MM.1S (cell line): ENCODE results near the gene PPM1H.

Source experiments
- DNase-seq: peaks from one replicate; pipeline ENCODE4 v3.0.0-alpha.2; 2015
- H2AFZ ChIP-seq: fragments of 300-600 bp; sonication (generic); 2 replicates; pipeline ENCODE4 v1.6.0; 2016; ENCODE audit warnings: antibody characterized with exemption, low read length
- H3F3A ChIP-seq: fragments of 300-600 bp; sonication (generic); 2 replicates; pipeline ENCODE4 v1.6.1; 2016; ENCODE audit warnings: mild to moderate bottlenecking, antibody characterized with exemption, low read length, moderate library complexity, mixed read lengths; ENCODE audit not compliant: insufficient read depth
- H3K27ac ChIP-seq: fragments of 300-600 bp; sonication (generic); 2 replicates; pipeline ENCODE4 v1.5.1; 2016; ENCODE audit warnings: mild to moderate bottlenecking, low read length
- H3K27me3 ChIP-seq: fragments of 300-600 bp; sonication (generic); replicated peaks from 2 replicates; pipeline ENCODE4 v1.6.0; 2016; ENCODE audit warnings: low read length; ENCODE audit not compliant: insufficient read depth
- H3K36me3 ChIP-seq: fragments of 300-600 bp; sonication (generic); replicated peaks from 2 replicates; pipeline ENCODE4 v1.6.1; 2016; ENCODE audit warnings: mild to moderate bottlenecking, low read length, mixed read lengths; ENCODE audit not compliant: insufficient read depth
- H3K4me1 ChIP-seq: fragments of 300-600 bp; sonication (generic); 2 replicates; pipeline ENCODE4 v1.6.1; 2016; ENCODE audit warnings: low read length, mixed read lengths
- H3K4me2 ChIP-seq: fragments of 300-600 bp; sonication (generic); 2 replicates; pipeline ENCODE4 v1.6.0; 2016; ENCODE audit warnings: low read depth, low read length
- H3K4me3 ChIP-seq: fragments of 300-600 bp; sonication (generic); 2 replicates; pipeline ENCODE4 v1.5.1; 2016; ENCODE audit warnings: low read length, mixed read lengths
- H3K79me2 ChIP-seq: fragments of 300-600 bp; sonication (generic); 2 replicates; pipeline ENCODE4 v1.6.1; 2016; ENCODE audit warnings: mixed run types, low read length, mixed read lengths
- H3K9ac ChIP-seq: fragments of 300-600 bp; sonication (generic); 2 replicates; pipeline ENCODE4 v1.6.1; 2016; ENCODE audit warnings: low read length, mixed read lengths
- H3K9me2 ChIP-seq: fragments of 300-600 bp; sonication (generic); replicated peaks from 2 replicates; pipeline ENCODE4 v1.6.1; 2016; ENCODE audit warnings: mild to moderate bottlenecking, low read length, mixed read lengths; ENCODE audit not compliant: insufficient read depth
- H3K9me3 ChIP-seq: fragments of 300-600 bp; sonication (generic); replicated peaks from 2 replicates; pipeline ENCODE4 v1.6.1; 2016; ENCODE audit warnings: mild to moderate bottlenecking, low read length, mixed read lengths; ENCODE audit not compliant: insufficient read depth
- H4K20me1 ChIP-seq: fragments of 300-600 bp; sonication (generic); 2 replicates; pipeline ENCODE4 v1.6.1; 2016; ENCODE audit warnings: mild to moderate bottlenecking, low read length, moderate library complexity, mixed read lengths; ENCODE audit not compliant: insufficient read depth
- EZH2 ChIP-seq: fragments of 300-600 bp; sonication (generic); optimal IDR thresholded peaks from 2 replicates; pipeline ENCODE3; 2017; ENCODE audit warnings: low read depth, mild to moderate bottlenecking, antibody characterized with exemption, low read length, mixed read lengths
- EZH2phosphoT487 ChIP-seq: fragments of 300-600 bp; sonication (generic); IDR thresholded peaks from 2 replicates; pipeline ENCODE4 v1.6.1; 2018; ENCODE audit warnings: antibody characterized with exemption, low read length
- TF ChIP-seq, protein P1 (sequence below): fragments of 300-600 bp; sonication (generic); IDR thresholded peaks from 2 replicates; pipeline ENCODE4 v1.5.1; 2016; ENCODE audit warnings: antibody characterized with exemption, low read length, mixed read lengths

PPM1H gene

DNA sequence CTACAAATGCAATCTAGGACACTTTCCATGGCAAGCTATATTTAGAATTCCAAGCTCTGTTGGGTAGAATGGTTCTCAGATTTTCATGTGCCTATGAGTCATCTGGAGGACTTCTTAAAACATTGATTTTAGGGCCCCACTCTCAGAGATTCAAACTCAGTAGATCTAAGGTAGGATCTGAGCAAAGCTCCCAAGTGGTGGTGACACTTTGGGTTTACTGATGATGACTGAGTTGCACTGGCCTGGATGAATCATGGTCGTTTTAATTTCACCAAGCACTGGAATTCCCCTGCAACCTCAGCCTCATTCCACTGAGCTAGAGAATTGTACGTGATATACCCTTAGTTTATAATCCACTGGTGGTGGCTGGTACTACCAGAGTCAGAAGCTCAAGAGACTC is 86.5 kb downstream of the PPM1H start:
- H3K27me3 ChIP-seq = no peaks in the 10 kb centered on the region
- H2AFZ ChIP-seq = no peak overlapping the region
- no peaks in the 10 kb centered on the region for H3K9me2 ChIP-seq
- no peaks in the 10 kb centered on the region for H4K20me1 ChIP-seq
- no peak overlapping the region for H3K4me3 ChIP-seq
- no peaks in the 10 kb centered on the region for H3K79me2 ChIP-seq
- H3K36me3 ChIP-seq = no peaks in the 10 kb centered on the region
- peaks cover 11% of the 10 kb centered on the region for H3K4me1 ChIP-seq
- no peaks in the 10 kb centered on the region for H3F3A ChIP-seq
- H3K9ac ChIP-seq = no peak overlapping the region
- peak overlapping the region; percentile 14; the same call in 1 of the 2 replicates for H3K27ac ChIP-seq
- H3K9me3 ChIP-seq = no peaks in the 10 kb centered on the region
- DNase-seq = peak; percentile 54
- TF ChIP-seq EZH2 (no peak), EZH2phosphoT487 (no peak)
- TF ChIP-seq, protein P1, sequence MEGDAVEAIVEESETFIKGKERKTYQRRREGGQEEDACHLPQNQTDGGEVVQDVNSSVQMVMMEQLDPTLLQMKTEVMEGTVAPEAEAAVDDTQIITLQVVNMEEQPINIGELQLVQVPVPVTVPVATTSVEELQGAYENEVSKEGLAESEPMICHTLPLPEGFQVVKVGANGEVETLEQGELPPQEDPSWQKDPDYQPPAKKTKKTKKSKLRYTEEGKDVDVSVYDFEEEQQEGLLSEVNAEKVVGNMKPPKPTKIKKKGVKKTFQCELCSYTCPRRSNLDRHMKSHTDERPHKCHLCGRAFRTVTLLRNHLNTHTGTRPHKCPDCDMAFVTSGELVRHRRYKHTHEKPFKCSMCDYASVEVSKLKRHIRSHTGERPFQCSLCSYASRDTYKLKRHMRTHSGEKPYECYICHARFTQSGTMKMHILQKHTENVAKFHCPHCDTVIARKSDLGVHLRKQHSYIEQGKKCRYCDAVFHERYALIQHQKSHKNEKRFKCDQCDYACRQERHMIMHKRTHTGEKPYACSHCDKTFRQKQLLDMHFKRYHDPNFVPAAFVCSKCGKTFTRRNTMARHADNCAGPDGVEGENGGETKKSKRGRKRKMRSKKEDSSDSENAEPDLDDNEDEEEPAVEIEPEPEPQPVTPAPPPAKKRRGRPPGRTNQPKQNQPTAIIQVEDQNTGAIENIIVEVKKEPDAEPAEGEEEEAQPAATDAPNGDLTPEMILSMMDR = no peak
- H3K4me2 ChIP-seq = 0 out of 2 replicates have a peak overlapping the region, but pooled peaks have one; percentile 16

DNA sequence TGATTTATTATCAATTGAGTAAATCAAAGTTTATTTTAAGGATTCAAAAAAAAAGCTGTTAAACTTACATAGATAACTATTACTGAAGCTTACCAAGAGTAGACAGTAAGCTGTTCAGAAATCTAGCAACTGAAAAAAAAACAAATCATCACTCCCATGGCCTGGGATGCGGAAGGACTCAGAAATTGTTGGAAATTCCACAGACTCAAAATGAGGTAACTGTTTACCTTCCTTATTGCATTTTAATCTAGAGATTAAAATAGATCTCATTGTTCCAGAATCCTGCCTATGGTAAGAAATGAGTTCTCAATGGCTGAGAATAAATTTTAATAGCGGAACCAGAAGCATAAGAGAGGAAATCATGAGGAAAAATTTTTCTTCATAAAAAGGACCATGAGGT is 87.2 kb downstream of the PPM1H start:
- Histone ChIP-seq H3K9ac (no peak overlapping the region), H3K27me3 (no peaks in the 10 kb centered on the region), H4K20me1 (no peaks in the 10 kb centered on the region), H2AFZ (no peak overlapping the region), H3K9me2 (no peaks in the 10 kb centered on the region), H3K27ac (no peak overlapping the region), H3K9me3 (no peaks in the 10 kb centered on the region), H3K79me2 (no peaks in the 10 kb centered on the region), H3K4me2 (no peak overlapping the region), H3K36me3 (no peaks in the 10 kb centered on the region), H3F3A (no peaks in the 10 kb centered on the region), H3K4me3 (no peak overlapping the region), H3K4me1 (peaks cover 11% of the 10 kb centered on the region)
- TF ChIP-seq EZH2 = no peak
- TF ChIP-seq EZH2phosphoT487 = no peak
- TF ChIP-seq, protein P1 = no peak
- no peak for DNase-seq

DNA sequence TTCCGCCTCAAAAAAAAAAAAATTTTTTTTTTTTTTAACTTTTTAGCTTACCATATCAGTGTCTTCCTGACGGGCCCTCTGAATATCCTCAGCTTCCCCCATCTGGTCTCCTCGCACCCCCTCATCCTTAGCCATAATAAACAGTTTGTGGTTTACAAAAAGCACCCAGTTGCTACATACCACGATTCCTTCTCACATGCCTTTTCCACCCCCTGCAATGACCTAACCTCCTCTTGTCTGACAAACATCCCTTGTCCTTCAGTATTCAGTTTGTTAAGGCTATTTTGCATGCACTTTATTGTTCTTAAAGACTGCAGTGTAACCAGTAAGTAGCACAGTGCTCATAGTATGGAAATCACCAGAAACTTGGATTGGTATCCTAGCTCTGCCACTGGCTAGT is 88.5 kb downstream of the PPM1H start:
- Histone ChIP-seq H4K20me1 (no peaks in the 10 kb centered on the region), H3K36me3 (no peaks in the 10 kb centered on the region), H3K27me3 (no peaks in the 10 kb centered on the region), H3K4me1 (peaks cover 11% of the 10 kb centered on the region), H3K4me3 (no peak overlapping the region), H2AFZ (no peak overlapping the region), H3K9me3 (no peaks in the 10 kb centered on the region), H3F3A (no peaks in the 10 kb centered on the region), H3K9ac (no peak overlapping the region), H3K4me2 (no peak overlapping the region), H3K79me2 (no peaks in the 10 kb centered on the region), H3K9me2 (no peaks in the 10 kb centered on the region), H3K27ac (no peak overlapping the region)
- DNase-seq = no peak
- TF ChIP-seq, protein P1 = no peak
- no peak for TF ChIP-seq EZH2
- no peak for TF ChIP-seq EZH2phosphoT487

DNA sequence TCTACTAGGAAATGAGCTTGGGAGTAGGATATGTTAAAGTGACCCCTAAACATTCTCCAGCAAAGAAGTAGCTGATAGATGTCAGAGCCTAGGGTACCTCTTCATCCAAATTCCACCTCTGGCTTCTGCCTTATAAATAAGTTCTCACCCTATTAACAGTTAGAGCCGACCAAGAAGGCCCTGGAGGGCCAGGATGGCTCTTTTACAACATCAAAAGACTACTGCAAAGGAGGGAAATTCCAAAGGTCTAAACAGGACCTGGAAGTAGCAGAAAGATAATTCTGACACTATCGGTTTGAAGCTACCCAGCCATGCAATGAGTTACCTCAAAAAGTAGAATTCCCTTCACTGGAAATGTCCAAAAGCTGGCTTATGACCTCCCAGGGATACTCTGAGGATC is 90.0 kb downstream of the PPM1H start:
- Histone ChIP-seq H3K4me1 (peaks cover 11% of the 10 kb centered on the region), H2AFZ (no peak overlapping the region)
- no peak for DNase-seq

More for the DNA sequence above, 90.0 kb downstream of the PPM1H start:
- Histone ChIP-seq H3K9me3 (no peaks in the 10 kb centered on the region), H3K9ac (no peak overlapping the region), H3K4me2 (no peak overlapping the region), H3F3A (no peaks in the 10 kb centered on the region), H3K9me2 (no peaks in the 10 kb centered on the region), H3K79me2 (no peaks in the 10 kb centered on the region), H4K20me1 (no peaks in the 10 kb centered on the region), H3K36me3 (no peaks in the 10 kb centered on the region), H3K4me3 (no peak overlapping the region), H3K27me3 (no peaks in the 10 kb centered on the region), H3K27ac (no peak overlapping the region)
- TF ChIP-seq, protein P1 = no peak
- TF ChIP-seq EZH2phosphoT487 = no peak
- no peak for TF ChIP-seq EZH2
